ENCODE data around the gene ZBTB48. TPM values are rescaled to one million over a fixed set of nuclear protein-coding genes. Genes with fewer than 3 reads are reported as not detected.

Gene ZBTB48
- polyA plus RNA-seq, 1 experiment, result 7.5 TPM

GRCh38 chr1:6601049-6601922 is 21.5 kb downstream of the ZBTB48 start:
- ChIA-PET CTCF (interaction anchor here (1.6 kb wide), 1 partner anchor 46 kb away, joined by 5 read pairs; no protein-coding TSS in a partner anchor), POLR2A (interaction anchor here (0.8 to 2.3 kb wide), 8 partner anchors 11 to 184 kb away, joined by 4 to 10 read pairs (median 6); partner anchors contain the start of genes CAMTA1, PHF13, THAP3 and ZBTB48)
- peak; percentile 82 for DNase-seq (ENCODE audit: low read depth, low spot score)

GRCh38 chr1:6601923-6602668 is 22.3 kb downstream of the ZBTB48 start:
- no peaks in the 10 kb centered on the region; the same call in 1 of the 2 replicates for H3K9me3 ChIP-seq (ENCODE audit: control insufficient read depth, insufficient read depth, low read length)
- no peak for DNase-seq (ENCODE audit: low read depth, low spot score)
- no peak for TF ChIP-seq CTCF (IDR thresholded peaks at IDR 0.05; ENCODE audit: low read depth, low read length)
- POLR2A ChIA-PET, result interaction anchor here (0.8 to 2.3 kb wide), 9 partner anchors 10 to 183 kb away, joined by 4 to 10 read pairs (median 6); partner anchors contain the start of genes CAMTA1, PHF13, THAP3 and ZBTB48
- peak overlapping the region; percentile 98 for H3K4me3 ChIP-seq (ENCODE audit: low read depth, low read length)
- CTCF ChIA-PET, result no interaction called here
- H3K27me3 ChIP-seq (ENCODE audit: control insufficient read depth, insufficient read depth, low read length), result no peaks in the 10 kb centered on the region
- H3K27ac ChIP-seq (ENCODE audit: low read depth, low read length), result peak overlapping the region; percentile 96

More at GRCh38 chr1:6601049-6601922, 21.5 kb downstream of the ZBTB48 start:
- peak; percentile 8; the same call in 1 of the 2 replicates for TF ChIP-seq CTCF (IDR thresholded peaks at IDR 0.05; ENCODE audit: low read depth, low read length)
- Histone ChIP-seq H3K27me3 (ENCODE audit: control insufficient read depth, insufficient read depth, low read length) (no peaks in the 10 kb centered on the region), H3K4me3 (ENCODE audit: low read depth, low read length) (peak overlapping the region; percentile 98), H3K27ac (ENCODE audit: low read depth, low read length) (peak overlapping the region; percentile 96), H3K9me3 (ENCODE audit: control insufficient read depth, insufficient read depth, low read length) (no peaks in the 10 kb centered on the region; the same call in 1 of the 2 replicates)

- TF ChIP-seq CTCF (IDR thresholded peaks at IDR 0.05; ENCODE audit: low read depth, low read length), result no peak
- Histone ChIP-seq H3K27me3 (ENCODE audit: control insufficient read depth, insufficient read depth, low read length) (no peaks in the 10 kb centered on the region), H3K27ac (ENCODE audit: low read depth, low read length) (peak within 1 kb of the TSS; percentile 99), H3K9me3 (ENCODE audit: control insufficient read depth, insufficient read depth, low read length) (no peaks in the 10 kb centered on the region; the same call in 1 of the 2 replicates), H3K4me3 (ENCODE audit: low read depth, low read length) (peak within 1 kb of the TSS; percentile 98)
- CTCF ChIA-PET, result no interaction called here
- POLR2A ChIA-PET, result interaction anchor here (0.8 to 2.3 kb wide), 12 partner anchors 9 to 182 kb away, joined by 3 to 10 read pairs (median 6); partner anchors contain the start of genes CAMTA1, PHF13, THAP3 and ZBTB48
- no peak for DNase-seq (ENCODE audit: low read depth, low spot score)
These were observed 23.0 kb downstream of the ZBTB48 start, which contains the start of gene KLHL21 for GRCh38 chr1:6602669-6603237. Gene KLHL21 (minus strand): TSS chr1:6602869. CDS start chr1:6602817, 52 bp downstream.

- DNase-seq (ENCODE audit: low read depth, low spot score), result no peak
- H3K9me3 ChIP-seq (ENCODE audit: control insufficient read depth, insufficient read depth, low read length), result no peaks in the 10 kb centered on the region; the same call in 1 of the 2 replicates
- no peak for TF ChIP-seq CTCF (IDR thresholded peaks at IDR 0.05; ENCODE audit: low read depth, low read length)
- H3K27me3 ChIP-seq (ENCODE audit: control insufficient read depth, insufficient read depth, low read length), result no peaks in the 10 kb centered on the region
- POLR2A ChIA-PET, result interaction anchor here (0.9 to 2.3 kb wide), 7 partner anchors 9 to 182 kb away, joined by 3 to 10 read pairs (median 6); partner anchors contain the start of genes CAMTA1, PHF13 and ZBTB48
- H3K27ac ChIP-seq (ENCODE audit: low read depth, low read length), result peak overlapping the region; percentile 99
- peak overlapping the region; percentile 57 for H3K4me3 ChIP-seq (ENCODE audit: low read depth, low read length)
- CTCF ChIA-PET, result interaction anchor here (1.3 kb wide), 1 partner anchor 30 kb away, joined by 3 read pairs; no protein-coding TSS in a partner anchor
These were observed 23.6 kb downstream of the ZBTB48 start for GRCh38 chr1:6603238-6603914.

All from AG04450 (cell line).